HG02938 (cell line): Measurements from ENCODE around the gene SCYL1.
A peak's percentile ranks its signal among the peaks of the same experiment; 100 is the strongest.

Experiments used
- ATAC-seq: cut with Tn5 transposase; IDR thresholded peaks from one replicate; pipeline ENCODE4 v1.9.1; 2021; ENCODE audit warnings: mild to moderate bottlenecking, moderate library complexity; ENCODE audit not compliant: unreplicated experiment

SCYL1 gene

GRCh38 chr11:65532388-65533064 is 7.6 kb downstream of the SCYL1 start:
- no peak for ATAC-seq

- ATAC-seq = no peak
These were observed 10.2 kb downstream of the SCYL1 start for GRCh38 chr11:65535102-65535501.

- no peak for ATAC-seq
These were observed 11.8 kb downstream of the SCYL1 start for GRCh38 chr11:65536412-65537295.

- no peak for ATAC-seq
These were observed 12.4 kb downstream of the SCYL1 start for GRCh38 chr11:65537296-65537597.

- ATAC-seq = no peak
These were observed 12.8 kb downstream of the SCYL1 start for GRCh38 chr11:65537620-65538231.

GRCh38 chr11:65538232-65538914 is 13.5 kb downstream of the SCYL1 start:
- ATAC-seq = no peak

GRCh38 chr11:65538915-65539743 is 14.2 kb downstream of the SCYL1 start:
- no peak for ATAC-seq

GRCh38 chr11:65539744-65540289 is 14.9 kb downstream of the SCYL1 start:
- peak; percentile 38 for ATAC-seq

- ATAC-seq = peak; percentile 61
These were observed 15.6 kb downstream of the SCYL1 start for GRCh38 chr11:65540290-65541092.

- no peak for ATAC-seq
These were observed 16.5 kb downstream of the SCYL1 start for GRCh38 chr11:65541093-65541982.

GRCh38 chr11:65542738-65543390 is 18.0 kb downstream of the SCYL1 start:
- no peak for ATAC-seq

GRCh38 chr11:65545853-65546216 is 21.0 kb downstream of the SCYL1 start:
- ATAC-seq = no peak

- ATAC-seq = peak; percentile 50
These were observed 21.5 kb downstream of the SCYL1 start for GRCh38 chr11:65546217-65546958.

- ATAC-seq = no peak
These were observed 22.7 kb downstream of the SCYL1 start for GRCh38 chr11:65547446-65548125.

GRCh38 chr11:65548395-65548794 is 23.5 kb downstream of the SCYL1 start:
- ATAC-seq = no peak

GRCh38 chr11:65549096-65549495 is 24.2 kb downstream of the SCYL1 start:
- no peak for ATAC-seq
